GM12878 (cell line): ENCODE data around the gene HOTAIR. TPM values are rescaled to one million over a fixed set of nuclear protein-coding genes. Genes with fewer than 3 reads are reported as not detected.

Source experiments
- ATAC-seq: fragments of 200-7000 bp; cut with Tn5 transposase; 3 replicates; pipeline ENCODE4 v1.9.1; 2020; ENCODE audit warnings: mild to moderate bottlenecking, moderate library complexity
- BruUV-seq: library from RNA; stranded (reverse); fragments of 400-500 nt; replicated peaks from 2 replicates; lab custom pipeline; 2021; lab: Mats Ljungman, UMichigan
- CTCF ChIA-PET: fragments of 300-600 bp; sonication (Branson Sonifier 250); formaldehyde crosslinking; extraction: SDS; loops from one replicate; lab custom pipeline; 2021; ENCODE audit warnings: inconsistent platforms; lab: Yijun Ruan, JAX
- POLR2A ChIA-PET: fragments of 350-600 bp; formaldehyde crosslinking; extraction: SDS; loops from one replicate; lab custom pipeline; 2021; ENCODE audit warnings: inconsistent platforms; lab: Charles Lee
- RAD21 ChIA-PET: fragments of 300-600 bp; sonication (Branson Sonifier 250); formaldehyde crosslinking; loops from one replicate; lab custom pipeline; 2023; ENCODE audit warnings: antibody characterized with exemption; ENCODE audit not compliant: unreplicated experiment; lab: Charles Lee
- SMC1A ChIA-PET: fragments of 300-600 bp; sonication (Branson Sonifier 250); formaldehyde crosslinking; loops from one replicate; lab custom pipeline; 2023; ENCODE audit not compliant: unreplicated experiment, uncharacterized antibody; lab: Charles Lee
- DNase-seq: peaks from one replicate; pipeline ENCODE4 v3.0.0-alpha.2; 2011; ENCODE audit warnings: low read depth, low spot score
- FAIRE-seq: peaks from 3 replicates; lab custom pipeline; 2011; peaks lifted over from hg19 to GRCh38; lab: Jason Lieb, UNC
- H2AFZ ChIP-seq: 2 replicates; pipeline ENCODE4 v1.6.0; 2011; ENCODE audit warnings: low read depth, low read length, control low read depth; ENCODE audit not compliant: control insufficient read depth
- H3K27ac ChIP-seq: 2 replicates; pipeline ENCODE4 v1.5.1; 2011; ENCODE audit warnings: control low read depth; ENCODE audit not compliant: control insufficient read depth, insufficient read depth
- H3K27me3 ChIP-seq, 2 experiments: replicated peaks in 1 of 2; 2 replicates each; pipeline versions ENCODE4 v1.6.0 to v1.6.1; 2011; ENCODE audit warnings: low read length in 1 of 2; ENCODE audit not compliant: control insufficient read depth in 2 of 2, insufficient read depth in 2 of 2
- H3K36me3 ChIP-seq, 2 experiments: 2 replicates each; pipeline ENCODE4 v1.5.1; 2011; ENCODE audit warnings: low read length in 1 of 2; ENCODE audit not compliant: control insufficient read depth in 2 of 2, insufficient read depth in 2 of 2
- H3K4me1 ChIP-seq: 2 replicates; pipeline ENCODE4 v1.6.1; 2011; ENCODE audit warnings: mild to moderate bottlenecking, low read length, moderate library complexity, mixed read lengths; ENCODE audit not compliant: control insufficient read depth, insufficient read depth
- H3K4me2 ChIP-seq: 2 replicates; pipeline ENCODE4 v1.6.0; 2011; ENCODE audit warnings: control low read depth; ENCODE audit not compliant: control insufficient read depth, insufficient read depth
- H3K4me3 ChIP-seq: fragments of 200-600 bp; sonication (generic); 2 replicates; pipeline ENCODE4 v1.5.1; 2016
- H3K79me2 ChIP-seq: 2 replicates; pipeline ENCODE4 v1.6.0; 2011; ENCODE audit warnings: low read length; ENCODE audit not compliant: control insufficient read depth, insufficient read depth
- H3K9ac ChIP-seq: 2 replicates; pipeline ENCODE4 v1.8.0; 2011; ENCODE audit warnings: low read length, control low read depth, mixed read lengths; ENCODE audit not compliant: control insufficient read depth, insufficient read depth
- H3K9me3 ChIP-seq: replicated peaks from 3 replicates; pipeline ENCODE4 v1.5.1; 2011; ENCODE audit warnings: mild to moderate bottlenecking, low read length; ENCODE audit not compliant: control insufficient read depth, insufficient read depth
- H4K20me1 ChIP-seq: 2 replicates; pipeline ENCODE4 v1.6.0; 2011; ENCODE audit not compliant: control insufficient read depth, insufficient read depth
- ATF7 ChIP-seq: fragments of 450-650 bp; IDR thresholded peaks from 2 replicates; pipeline ENCODE4 v1.6.1; 2016; ENCODE audit warnings: low read depth, mild to moderate bottlenecking
- CHD2 ChIP-seq: IDR thresholded peaks from 2 replicates; pipeline ENCODE4 v1.6.1; 2011; ENCODE audit warnings: low read depth, low read length, improper control_type of control experiment, borderline replicate concordance
- FOS ChIP-seq: IDR thresholded peaks from 3 replicates; pipeline ENCODE4 v1.6.1; 2011; ENCODE audit warnings: borderline replicate concordance; ENCODE audit not compliant: insufficient read length; ENCODE audit errors: extremely low read depth
- HDAC6 ChIP-seq: fragments of 200-600 bp; sonication (generic); IDR thresholded peaks from one replicate; pipeline ENCODE4 v1.8.0; 2017; ENCODE audit warnings: antibody characterized with exemption; ENCODE audit not compliant: unreplicated experiment
- KDM1A ChIP-seq: fragments of 200-600 bp; sonication (generic); IDR thresholded peaks from 2 replicates; pipeline ENCODE4 v1.6.1; 2016; ENCODE audit warnings: borderline replicate concordance
- LARP7 ChIP-seq: fragments of 450-650 bp; IDR thresholded peaks from 2 replicates; pipeline ENCODE4 v1.6.1; 2017; ENCODE audit warnings: mild to moderate bottlenecking
- MTA3 ChIP-seq: IDR thresholded peaks from 2 replicates; pipeline ENCODE4 v1.6.1; 2012; ENCODE audit warnings: low read length, inconsistent platforms, borderline replicate concordance
- MXI1 ChIP-seq: fragments of 150-350 bp; IDR thresholded peaks from 2 replicates; pipeline ENCODE4 v1.6.1; 2011; ENCODE audit warnings: low read depth, mild to moderate bottlenecking, inconsistent platforms, low read length, improper control_type of control experiment
- POU2F2 ChIP-seq: IDR thresholded peaks from 3 replicates; pipeline ENCODE4 v1.6.1; 2011; ENCODE audit warnings: low read depth, mild to moderate bottlenecking, low read length, borderline replicate concordance
- TBL1XR1 ChIP-seq: IDR thresholded peaks from 2 replicates; pipeline ENCODE4 v1.6.1; 2012; ENCODE audit warnings: low read depth, low read length, improper control_type of control experiment
- ZNF274 ChIP-seq: IDR thresholded peaks from one replicate; pipeline ENCODE4 v1.8.0; 2011; ENCODE audit not compliant: insufficient read length, insufficient read depth
- WGBS: methylation state at CpG from one replicate; pipeline ENCODE4 v1.1.6; 2016; ENCODE audit warnings: low lambda C conversion rate; ENCODE audit not compliant: insufficient replicate concordance, insufficient coverage; ENCODE audit errors: missing lambda C conversion rate; 5-methylcytosine and 5-hydroxymethylcytosine counted together
- in situ Hi-C: fragments of 300-500 bp; cut with MboI; formaldehyde crosslinking; loops from 9 replicates; pipeline ENCODE4 v1.14.3; 2018; ENCODE audit warnings: mixed read lengths
- intact Hi-C: fragments of 100-400 bp; cut with micrococcal nuclease; formaldehyde crosslinking; loops from one replicate; pipeline ENCODE4 v1.14.2; 2022; ENCODE audit not compliant: unreplicated experiment
- polyA plus RNA-seq, 11 experiments: library from polyadenylated mRNA; depleted of rRNA in 4 of 11; unstranded in 6 of 11; stranded (reverse) in 5 of 11; fragments of >200 nt; fragmentation: Nextera tagmentation in 4 of 11; fragmentation: Illumina TruSeq in 1 of 11; extraction: Ambion mirVana in 4 of 11; extraction: Trizol in 1 of 11; gene quantifications; 1 replicate in 1 of 11; 2 replicates in 10 of 11; pipeline versions ENCODE4 v1.2.1 to v1.2.3, GENCODE V29; 2011 to 2016; ENCODE audit warnings: inconsistent platforms in 2 of 11, missing spikeins in 2 of 11, low read depth in 1 of 11
- total RNA-seq, 4 experiments: library from RNA; depleted of rRNA in 3 of 4; stranded (reverse); fragments of >200 nt in 3 of 4; fragmentation: Illumina TruSeq in 1 of 4; extraction: Trizol in 1 of 4; gene quantifications; 2 replicates each; pipeline versions ENCODE4 v1.2.1 to v1.2.3, GENCODE V29; 2013 to 2021
- TF ChIP-seq, protein P1 (sequence below): fragments of 450-650 bp; formaldehyde crosslinking; IDR thresholded peaks from 2 replicates; pipeline ENCODE4 v1.4.0; 2022; ENCODE audit warnings: mild to moderate bottlenecking, moderate library complexity
- TF ChIP-seq, protein P2 (sequence below): IDR thresholded peaks from 2 replicates; pipeline ENCODE4 v1.6.1; 2011; ENCODE audit warnings: low read depth, low read length, improper control_type of control experiment, borderline replicate concordance
- TF ChIP-seq, protein P3 (sequence below): IDR thresholded peaks from 2 replicates; pipeline ENCODE4 v1.6.1; 2012; ENCODE audit warnings: mild to moderate bottlenecking, low read depth, low read length

The HOTAIR gene
- total and polyA plus RNA-seq, 10 of the 15 experiments (the other 5 are each of a cell fraction or from before 2014, with no cell fraction given), result not detected

DNA sequence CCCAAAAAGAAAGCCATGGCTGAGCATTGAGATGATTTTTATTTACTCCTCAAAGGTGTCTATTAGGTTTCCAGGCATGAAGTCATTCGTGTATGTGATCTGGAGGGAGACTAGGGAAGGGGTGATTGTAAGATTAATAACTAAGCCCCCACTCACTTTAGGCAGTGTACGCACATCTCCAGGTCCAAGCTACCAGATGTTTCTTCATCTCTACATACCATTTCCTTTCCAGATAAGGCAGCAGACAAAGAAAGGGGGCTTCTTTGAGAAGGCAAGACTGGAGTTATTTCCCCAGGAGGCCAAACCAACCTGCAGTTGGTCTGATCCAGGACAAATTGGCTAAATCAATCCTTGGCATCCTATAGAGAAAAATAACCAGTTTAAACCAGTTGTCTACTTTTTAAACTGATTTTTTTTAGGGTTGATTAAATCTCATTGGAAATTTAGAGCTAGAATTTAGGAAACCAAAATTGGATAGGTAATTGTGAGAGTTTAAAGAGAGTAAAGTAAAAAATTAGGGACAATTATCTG is 32.2 kb downstream of the HOTAIR start (continued):
- TF ChIP-seq FOS, result no peak
- no peak for TF ChIP-seq TBL1XR1
- TF ChIP-seq MXI1, result no peak
- no peak for TF ChIP-seq MTA3
- no peak for TF ChIP-seq ATF7
- no peak for TF ChIP-seq ZNF274

DNA sequence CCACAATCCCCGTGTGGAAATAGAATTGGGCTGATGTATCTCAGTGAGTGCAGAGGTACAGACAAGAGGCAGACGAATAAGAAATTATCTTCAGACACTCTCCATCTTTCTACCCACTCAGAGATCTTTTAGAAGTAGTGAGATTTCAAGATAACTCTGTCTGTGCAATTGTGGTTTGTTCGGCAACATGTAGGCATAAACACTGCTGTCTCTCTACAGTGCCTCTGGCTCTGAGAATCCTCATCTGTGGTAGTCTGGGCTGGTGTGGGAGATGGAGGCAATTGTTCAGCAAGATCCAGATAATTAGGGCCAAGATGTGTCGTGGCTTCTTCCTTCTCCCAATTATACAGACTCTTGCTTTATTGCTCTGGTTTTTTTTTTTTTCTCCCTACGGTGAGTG is 33.0 kb downstream of the HOTAIR start:
- ChIA-PET SMC1A (interaction anchor here (0.8 kb wide), 1 partner anchor 9 kb away, joined by 3 read pairs; no protein-coding TSS in a partner anchor), POLR2A (no interaction called here), RAD21 (interaction anchor here (0.7 kb wide), 1 partner anchor 196 kb away, joined by 3 read pairs; no protein-coding TSS in a partner anchor), CTCF (interaction anchor here (0.6 kb wide), 1 partner anchor 290 kb away, joined by 3 read pairs; no protein-coding TSS in a partner anchor)
- H3K9me3 ChIP-seq, result no peaks in the 10 kb centered on the region; the same call in 1 of the 3 replicates
- in situ Hi-C loops, result no loop called here
- no peak for FAIRE-seq
- H3K4me2 ChIP-seq, result no peak overlapping the region
- H3K36me3 ChIP-seq, result no peaks in the 10 kb centered on the region
- no peaks in the 10 kb centered on the region for H3K79me2 ChIP-seq
- DNase-seq, result no peak
- no peaks in the 10 kb centered on the region for H4K20me1 ChIP-seq
- H3K4me3 ChIP-seq, result no peak overlapping the region
- BruUV-seq, result no TSS peak
- H3K27ac ChIP-seq, result no peak overlapping the region
- no peaks in the 10 kb centered on the region for H3K4me1 ChIP-seq
- H2AFZ ChIP-seq, result no peak overlapping the region
- intact Hi-C loops, result no loop called here
- WGBS, result 11% methylated on average over 4 of the region's 5 CpGs
- no peak overlapping the region for H3K9ac ChIP-seq
- ATAC-seq, result no peak
- H3K27me3 ChIP-seq, result peaks cover 16 to 41% of the 10 kb centered on the region in 2 experiments
- no peak for TF ChIP-seq KDM1A
- TF ChIP-seq LARP7, result no peak
- TF ChIP-seq HDAC6, result no peak
- TF ChIP-seq, protein P1, sequence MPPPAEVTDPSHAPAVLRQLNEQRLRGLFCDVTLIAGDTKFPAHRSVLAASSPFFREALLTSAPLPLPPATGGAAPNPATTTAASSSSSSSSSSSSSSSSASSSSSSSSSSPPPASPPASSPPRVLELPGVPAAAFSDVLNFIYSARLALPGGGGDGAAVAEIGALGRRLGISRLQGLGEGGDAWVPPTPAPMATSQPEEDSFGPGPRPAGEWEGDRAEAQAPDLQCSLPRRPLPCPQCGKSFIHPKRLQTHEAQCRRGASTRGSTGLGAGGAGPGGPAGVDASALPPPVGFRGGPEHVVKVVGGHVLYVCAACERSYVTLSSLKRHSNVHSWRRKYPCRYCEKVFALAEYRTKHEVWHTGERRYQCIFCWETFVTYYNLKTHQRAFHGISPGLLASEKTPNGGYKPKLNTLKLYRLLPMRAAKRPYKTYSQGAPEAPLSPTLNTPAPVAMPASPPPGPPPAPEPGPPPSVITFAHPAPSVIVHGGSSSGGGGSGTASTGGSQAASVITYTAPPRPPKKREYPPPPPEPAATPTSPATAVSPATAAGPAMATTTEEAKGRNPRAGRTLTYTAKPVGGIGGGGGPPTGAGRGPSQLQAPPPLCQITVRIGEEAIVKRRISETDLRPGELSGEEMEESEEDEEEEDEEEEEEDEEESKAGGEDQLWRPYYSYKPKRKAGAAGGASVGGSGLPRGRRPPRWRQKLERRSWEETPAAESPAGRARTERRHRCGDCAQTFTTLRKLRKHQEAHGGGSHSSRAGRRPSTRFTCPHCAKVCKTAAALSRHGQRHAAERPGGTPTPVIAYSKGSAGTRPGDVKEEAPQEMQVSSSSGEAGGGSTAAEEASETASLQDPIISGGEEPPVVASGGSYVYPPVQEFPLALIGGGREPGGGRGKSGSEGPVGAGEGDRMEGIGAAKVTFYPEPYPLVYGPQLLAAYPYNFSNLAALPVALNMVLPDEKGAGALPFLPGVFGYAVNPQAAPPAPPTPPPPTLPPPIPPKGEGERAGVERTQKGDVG, result no peak
- TF ChIP-seq, protein P2, sequence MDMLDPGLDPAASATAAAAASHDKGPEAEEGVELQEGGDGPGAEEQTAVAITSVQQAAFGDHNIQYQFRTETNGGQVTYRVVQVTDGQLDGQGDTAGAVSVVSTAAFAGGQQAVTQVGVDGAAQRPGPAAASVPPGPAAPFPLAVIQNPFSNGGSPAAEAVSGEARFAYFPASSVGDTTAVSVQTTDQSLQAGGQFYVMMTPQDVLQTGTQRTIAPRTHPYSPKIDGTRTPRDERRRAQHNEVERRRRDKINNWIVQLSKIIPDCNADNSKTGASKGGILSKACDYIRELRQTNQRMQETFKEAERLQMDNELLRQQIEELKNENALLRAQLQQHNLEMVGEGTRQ, result no peak
- TF ChIP-seq, protein P3, sequence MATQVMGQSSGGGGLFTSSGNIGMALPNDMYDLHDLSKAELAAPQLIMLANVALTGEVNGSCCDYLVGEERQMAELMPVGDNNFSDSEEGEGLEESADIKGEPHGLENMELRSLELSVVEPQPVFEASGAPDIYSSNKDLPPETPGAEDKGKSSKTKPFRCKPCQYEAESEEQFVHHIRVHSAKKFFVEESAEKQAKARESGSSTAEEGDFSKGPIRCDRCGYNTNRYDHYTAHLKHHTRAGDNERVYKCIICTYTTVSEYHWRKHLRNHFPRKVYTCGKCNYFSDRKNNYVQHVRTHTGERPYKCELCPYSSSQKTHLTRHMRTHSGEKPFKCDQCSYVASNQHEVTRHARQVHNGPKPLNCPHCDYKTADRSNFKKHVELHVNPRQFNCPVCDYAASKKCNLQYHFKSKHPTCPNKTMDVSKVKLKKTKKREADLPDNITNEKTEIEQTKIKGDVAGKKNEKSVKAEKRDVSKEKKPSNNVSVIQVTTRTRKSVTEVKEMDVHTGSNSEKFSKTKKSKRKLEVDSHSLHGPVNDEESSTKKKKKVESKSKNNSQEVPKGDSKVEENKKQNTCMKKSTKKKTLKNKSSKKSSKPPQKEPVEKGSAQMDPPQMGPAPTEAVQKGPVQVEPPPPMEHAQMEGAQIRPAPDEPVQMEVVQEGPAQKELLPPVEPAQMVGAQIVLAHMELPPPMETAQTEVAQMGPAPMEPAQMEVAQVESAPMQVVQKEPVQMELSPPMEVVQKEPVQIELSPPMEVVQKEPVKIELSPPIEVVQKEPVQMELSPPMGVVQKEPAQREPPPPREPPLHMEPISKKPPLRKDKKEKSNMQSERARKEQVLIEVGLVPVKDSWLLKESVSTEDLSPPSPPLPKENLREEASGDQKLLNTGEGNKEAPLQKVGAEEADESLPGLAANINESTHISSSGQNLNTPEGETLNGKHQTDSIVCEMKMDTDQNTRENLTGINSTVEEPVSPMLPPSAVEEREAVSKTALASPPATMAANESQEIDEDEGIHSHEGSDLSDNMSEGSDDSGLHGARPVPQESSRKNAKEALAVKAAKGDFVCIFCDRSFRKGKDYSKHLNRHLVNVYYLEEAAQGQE, result no peak
- no peak for TF ChIP-seq POU2F2
- no peak for TF ChIP-seq CHD2
